Mesenchymal stem cell (in vitro differentiated cells and primary cell): ENCODE results near the gene WBP2.
"Not testable (repeated sequence)": the region's sequence is repeated elsewhere in the genome, so short reads cannot be mapped to it uniquely, and the experiment has no call there.

Experiments
- DNase-seq: peaks from one replicate; pipeline ENCODE4 v3.0.0-alpha.2; 2013
- H2AFZ ChIP-seq: one replicate; pipeline ENCODE4 v1.6.1; 2013; ENCODE audit warnings: low read depth, mild to moderate bottlenecking, control low read depth, inconsistent platforms, low read length, moderate library complexity
- H2AK5ac ChIP-seq: 2 replicates; pipeline ENCODE4 v1.6.1; 2013; ENCODE audit warnings: low read length, moderate library complexity, mild to moderate bottlenecking, inconsistent platforms; ENCODE audit not compliant: severe bottlenecking
- H2BK120ac ChIP-seq: one replicate; pipeline ENCODE4 v1.6.1; 2013; ENCODE audit warnings: low read depth, mild to moderate bottlenecking, inconsistent platforms, low read length, moderate library complexity
- H2BK12ac ChIP-seq, 2 experiments: one replicate each; pipeline ENCODE4 v1.6.1; 2013; ENCODE audit warnings: inconsistent platforms in 2 of 2, low read length in 2 of 2, mild to moderate bottlenecking in 2 of 2, moderate library complexity in 2 of 2, control low read depth in 1 of 2
- H2BK15ac ChIP-seq: one replicate; pipeline ENCODE4 v1.6.1; 2013; ENCODE audit warnings: mild to moderate bottlenecking, low read depth, inconsistent platforms; ENCODE audit not compliant: poor library complexity, severe bottlenecking
- H2BK5ac ChIP-seq: 2 replicates; pipeline ENCODE4 v1.6.1; 2013; ENCODE audit warnings: low read depth, mild to moderate bottlenecking, low read length, control low read depth, inconsistent platforms; ENCODE audit not compliant: poor library complexity, severe bottlenecking
- H3K14ac ChIP-seq, 2 experiments: one replicate each; pipeline ENCODE4 v1.6.1; 2013; ENCODE audit warnings: inconsistent platforms in 2 of 2, low read length in 2 of 2, control low read depth in 1 of 2, mild to moderate bottlenecking in 1 of 2, moderate library complexity in 1 of 2
- H3K18ac ChIP-seq, 2 experiments: one replicate each; pipeline ENCODE4 v1.6.1; 2013; ENCODE audit warnings: inconsistent platforms in 2 of 2, low read length in 2 of 2, control low read depth in 1 of 2, low read depth in 1 of 2, mild to moderate bottlenecking in 1 of 2
- H3K23ac ChIP-seq, 2 experiments: one replicate each; pipeline ENCODE4 v1.6.1; 2013; ENCODE audit warnings: inconsistent platforms in 2 of 2, low read length in 2 of 2, mild to moderate bottlenecking in 2 of 2, moderate library complexity in 2 of 2, control low read depth in 1 of 2
- H3K27ac ChIP-seq: 2 replicates; pipeline ENCODE4 v1.5.1; 2013; ENCODE audit warnings: mild to moderate bottlenecking, moderate library complexity, low read length, control low read depth, inconsistent platforms; ENCODE audit not compliant: poor library complexity, severe bottlenecking
- H3K27me3 ChIP-seq, 2 experiments: 2 replicates each; pipeline versions ENCODE4 v1.6.1 to v1.7.0; 2013; ENCODE audit warnings: low read length in 2 of 2, mild to moderate bottlenecking in 2 of 2, moderate library complexity in 2 of 2, control low read depth in 1 of 2, inconsistent platforms in 1 of 2; ENCODE audit not compliant: control insufficient read depth in 1 of 2, insufficient read depth in 1 of 2
- H3K36me3 ChIP-seq, 2 experiments: 2 replicates each; pipeline versions ENCODE4 v1.6.1 to v1.7.0; 2013; ENCODE audit warnings: low read length in 2 of 2, control low read depth in 1 of 2, inconsistent platforms in 1 of 2, low read depth in 1 of 2, mild to moderate bottlenecking in 1 of 2; ENCODE audit not compliant: insufficient read depth in 2 of 2, control insufficient read depth in 1 of 2
- H3K4ac ChIP-seq, 2 experiments: one replicate each; pipeline ENCODE4 v1.6.1; 2013; ENCODE audit warnings: inconsistent platforms in 2 of 2, low read length in 2 of 2, mild to moderate bottlenecking in 2 of 2, moderate library complexity in 2 of 2, control low read depth in 1 of 2, low read depth in 1 of 2
- H3K4me1 ChIP-seq: 2 replicates; pipeline ENCODE4 v1.6.1; 2013; ENCODE audit warnings: low read depth, low read length, control low read depth; ENCODE audit not compliant: control insufficient read depth, insufficient read depth
- H3K4me2 ChIP-seq: 2 replicates; pipeline ENCODE4 v1.6.1; 2013; ENCODE audit warnings: low read length, mild to moderate bottlenecking, inconsistent platforms; ENCODE audit not compliant: poor library complexity, severe bottlenecking
- H3K4me3 ChIP-seq, 2 experiments: 2 replicates each; pipeline versions ENCODE4 v1.5.1 to v1.7.0; 2013; ENCODE audit warnings: low read length in 2 of 2, mild to moderate bottlenecking in 2 of 2, control low read depth in 1 of 2, low read depth in 1 of 2; ENCODE audit not compliant: insufficient read depth in 1 of 2
- H3K79me1 ChIP-seq: replicated peaks from 2 replicates; pipeline ENCODE4 v1.6.1; 2013; ENCODE audit warnings: mild to moderate bottlenecking, control low read depth, low read length, inconsistent platforms; ENCODE audit not compliant: poor library complexity, severe bottlenecking
- H3K9ac ChIP-seq: 2 replicates; pipeline ENCODE4 v1.7.0; 2013; ENCODE audit warnings: mild to moderate bottlenecking, low read length, moderate library complexity
- H3K9me3 ChIP-seq: 2 replicates; pipeline ENCODE4 v1.7.0; 2013; ENCODE audit warnings: mild to moderate bottlenecking, low read length; ENCODE audit not compliant: control insufficient read depth
- H4K8ac ChIP-seq: one replicate; pipeline ENCODE4 v1.6.1; 2013; ENCODE audit warnings: inconsistent platforms, mild to moderate bottlenecking, low read length, moderate library complexity
- H4K91ac ChIP-seq: one replicate; pipeline ENCODE4 v1.6.1; 2013; ENCODE audit warnings: mild to moderate bottlenecking, low read length, inconsistent platforms
- WGBS: methylation state at CpG from one replicate; pipeline ENCODE4 v1.1.7; 2013; ENCODE audit warnings: mixed read lengths; 5-methylcytosine and 5-hydroxymethylcytosine counted together

Gene WBP2

GRCh38 chr17:75812096-75813013 is 42.8 kb downstream of the WBP2 start:
- WGBS: 94% methylated on average over 27 of the region's 27 CpGs
- no peak for DNase-seq

GRCh38 chr17:75811174-75811573 is 44.0 kb downstream of the WBP2 start:
- Histone ChIP-seq H4K8ac (no peak overlapping the region), H2BK5ac (no peak overlapping the region), H3K4ac (no peak overlapping the region), H3K9me3 (no peaks in the 10 kb centered on the region), H3K9ac (no peak overlapping the region), H2BK15ac (no peak overlapping the region), H3K18ac (no peak overlapping the region), H3K23ac (no peak overlapping the region), H2AK5ac (no peak overlapping the region), H3K27ac (no peak overlapping the region), H2BK120ac (no peak overlapping the region), H3K14ac (no peak overlapping the region), H4K91ac (no peak overlapping the region), H3K27me3 (no peaks in the 10 kb centered on the region), H3K4me3 (no peak overlapping the region), H2AFZ (no peak overlapping the region), H3K4me1 (peaks cover 23% of the 10 kb centered on the region), H2BK12ac (no peak overlapping the region), H3K4me2 (no peak overlapping the region), H3K79me1 (peaks cover 35% of the 10 kb centered on the region), H3K36me3 (peaks cover 46 to 57% of the 10 kb centered on the region in 2 experiments)
- no peak for DNase-seq
- 93% methylated on average over 7 of the region's 7 CpGs for WGBS

More at GRCh38 chr17:75812096-75813013, 42.8 kb downstream of the WBP2 start:
- H3K9me3 ChIP-seq: no peaks in the 10 kb centered on the region
- peak overlapping the region; percentile 2 for H2BK15ac ChIP-seq
- H3K27me3 ChIP-seq: no peaks in the 10 kb centered on the region
- peaks cover 57 to 68% of the 10 kb centered on the region in 2 experiments for H3K36me3 ChIP-seq
- no peak overlapping the region for H3K4me3 ChIP-seq
- H3K9ac ChIP-seq: no peak overlapping the region
- H3K18ac ChIP-seq: no peak overlapping the region
- H3K4me2 ChIP-seq: no peak overlapping the region
- no peak overlapping the region for H3K23ac ChIP-seq
- no peak overlapping the region for H3K27ac ChIP-seq
- peaks cover 23% of the 10 kb centered on the region for H3K4me1 ChIP-seq
- H4K8ac ChIP-seq: no peak overlapping the region
- H2AFZ ChIP-seq: no peak overlapping the region
- no peak overlapping the region for H3K4ac ChIP-seq
- peak overlapping the region; percentile 7 for H4K91ac ChIP-seq
- no peak overlapping the region for H2BK120ac ChIP-seq
- no peak overlapping the region for H3K14ac ChIP-seq
- peaks cover 37% of the 10 kb centered on the region for H3K79me1 ChIP-seq
- H2BK12ac ChIP-seq: no peak overlapping the region
- H2AK5ac ChIP-seq: no peak overlapping the region
- H2BK5ac ChIP-seq: no peak overlapping the region

GRCh38 chr17:75810756-75811155 is 44.4 kb downstream of the WBP2 start:
- H3K18ac ChIP-seq, H2BK12ac ChIP-seq, H3K4me3 ChIP-seq, H3K23ac ChIP-seq, H2BK15ac ChIP-seq, H4K8ac ChIP-seq, H3K9ac ChIP-seq, H3K27me3 ChIP-seq, H2AK5ac ChIP-seq, H3K4ac ChIP-seq, H3K14ac ChIP-seq, H4K91ac ChIP-seq, H2BK120ac ChIP-seq, H3K9me3 ChIP-seq, DNase-seq, H3K4me2 ChIP-seq, H2BK5ac ChIP-seq, H3K27ac ChIP-seq, H2AFZ ChIP-seq: not testable (repeated sequence)
- H3K36me3 ChIP-seq: peaks cover 43 to 54% of the 10 kb centered on the region in 2 experiments
- whole genome bisulfite sequencing: 99% methylated on average over 11 of the region's 11 CpGs
- peaks cover 36% of the 10 kb centered on the region for H3K79me1 ChIP-seq
- peaks cover 23% of the 10 kb centered on the region for H3K4me1 ChIP-seq

- Histone ChIP-seq H2BK5ac (no peak overlapping the region), H4K91ac (no peak overlapping the region), H3K9ac (peak overlapping the region; percentile 61), H2AK5ac (no peak overlapping the region), H3K27me3 (no peaks in the 10 kb centered on the region), H4K8ac (no peak overlapping the region), H3K14ac (no peak overlapping the region), H3K4ac (no peak overlapping the region), H2BK15ac (no peak overlapping the region), H3K9me3 (no peaks in the 10 kb centered on the region), H3K4me1 (peaks cover 21% of the 10 kb centered on the region), H3K23ac (no peak overlapping the region), H3K36me3 (peaks cover 43 to 53% of the 10 kb centered on the region in 2 experiments), H3K18ac (no peak overlapping the region), H2BK12ac (peak overlapping the region in 1 of 2 experiments; percentile 18), H3K4me3 (no peak overlapping the region), H3K79me1 (peaks cover 37% of the 10 kb centered on the region), H3K4me2 (no peak overlapping the region), H2AFZ (no peak overlapping the region), H3K27ac (no peak overlapping the region), H2BK120ac (no peak overlapping the region)
- WGBS: 98% methylated on average over 2 of the region's 5 CpGs
- DNase-seq: no peak
Measured at GRCh38 chr17:75810216-75810615, 44.9 kb downstream of the WBP2 start.
